GM12878 (cell line): Measurements from ENCODE around the gene DBI. TPM values are rescaled to one million over a fixed set of nuclear protein-coding genes. Genes with fewer than 3 reads are reported as not detected.

Experiments used
- ATAC-seq: fragments of 200-7000 bp; cut with Tn5 transposase; 3 replicates; pipeline ENCODE4 v1.9.1; 2020; ENCODE audit warnings: mild to moderate bottlenecking, moderate library complexity
- BruUV-seq: library from RNA; stranded (reverse); fragments of 400-500 nt; replicated peaks from 2 replicates; lab custom pipeline; 2021; lab: Mats Ljungman, UMichigan
- CTCF ChIA-PET: fragments of 300-600 bp; sonication (Branson Sonifier 250); formaldehyde crosslinking; extraction: SDS; loops from one replicate; lab custom pipeline; 2021; ENCODE audit warnings: inconsistent platforms; lab: Yijun Ruan, JAX
- POLR2A ChIA-PET: fragments of 350-600 bp; formaldehyde crosslinking; extraction: SDS; loops from one replicate; lab custom pipeline; 2021; ENCODE audit warnings: inconsistent platforms; lab: Charles Lee
- RAD21 ChIA-PET: fragments of 300-600 bp; sonication (Branson Sonifier 250); formaldehyde crosslinking; loops from one replicate; lab custom pipeline; 2023; ENCODE audit warnings: antibody characterized with exemption; ENCODE audit not compliant: unreplicated experiment; lab: Charles Lee
- SMC1A ChIA-PET: fragments of 300-600 bp; sonication (Branson Sonifier 250); formaldehyde crosslinking; loops from one replicate; lab custom pipeline; 2023; ENCODE audit not compliant: unreplicated experiment, uncharacterized antibody; lab: Charles Lee
- DNase-seq: peaks from one replicate; pipeline ENCODE4 v3.0.0-alpha.2; 2011; ENCODE audit warnings: low read depth, low spot score
- FAIRE-seq: peaks from 3 replicates; lab custom pipeline; 2011; peaks lifted over from hg19 to GRCh38; lab: Jason Lieb, UNC
- H2AFZ ChIP-seq: 2 replicates; pipeline ENCODE4 v1.6.0; 2011; ENCODE audit warnings: low read depth, low read length, control low read depth; ENCODE audit not compliant: control insufficient read depth
- H3K27ac ChIP-seq: 2 replicates; pipeline ENCODE4 v1.5.1; 2011; ENCODE audit warnings: control low read depth; ENCODE audit not compliant: control insufficient read depth, insufficient read depth
- H3K27me3 ChIP-seq, 2 experiments: replicated peaks in 1 of 2; 2 replicates each; pipeline versions ENCODE4 v1.6.0 to v1.6.1; 2011; ENCODE audit warnings: low read length in 1 of 2; ENCODE audit not compliant: control insufficient read depth in 2 of 2, insufficient read depth in 2 of 2
- H3K36me3 ChIP-seq, 2 experiments: 2 replicates each; pipeline ENCODE4 v1.5.1; 2011; ENCODE audit warnings: low read length in 1 of 2; ENCODE audit not compliant: control insufficient read depth in 2 of 2, insufficient read depth in 2 of 2
- H3K4me1 ChIP-seq: 2 replicates; pipeline ENCODE4 v1.6.1; 2011; ENCODE audit warnings: mild to moderate bottlenecking, low read length, moderate library complexity, mixed read lengths; ENCODE audit not compliant: control insufficient read depth, insufficient read depth
- H3K4me2 ChIP-seq: 2 replicates; pipeline ENCODE4 v1.6.0; 2011; ENCODE audit warnings: control low read depth; ENCODE audit not compliant: control insufficient read depth, insufficient read depth
- H3K4me3 ChIP-seq: fragments of 200-600 bp; sonication (generic); 2 replicates; pipeline ENCODE4 v1.5.1; 2016
- H3K79me2 ChIP-seq: 2 replicates; pipeline ENCODE4 v1.6.0; 2011; ENCODE audit warnings: low read length; ENCODE audit not compliant: control insufficient read depth, insufficient read depth
- H3K9ac ChIP-seq: 2 replicates; pipeline ENCODE4 v1.8.0; 2011; ENCODE audit warnings: low read length, control low read depth, mixed read lengths; ENCODE audit not compliant: control insufficient read depth, insufficient read depth
- H3K9me3 ChIP-seq: replicated peaks from 3 replicates; pipeline ENCODE4 v1.5.1; 2011; ENCODE audit warnings: mild to moderate bottlenecking, low read length; ENCODE audit not compliant: control insufficient read depth, insufficient read depth
- H4K20me1 ChIP-seq: 2 replicates; pipeline ENCODE4 v1.6.0; 2011; ENCODE audit not compliant: control insufficient read depth, insufficient read depth
- SP1 ChIP-seq: IDR thresholded peaks from one replicate; pipeline ENCODE4 v1.6.1; 2011; ENCODE audit warnings: low read depth, low read length
- TCF7 ChIP-seq: IDR thresholded peaks from 2 replicates; pipeline ENCODE4 v1.6.1; 2014; ENCODE audit warnings: antibody characterized with exemption, borderline replicate concordance
- WGBS: methylation state at CpG from one replicate; pipeline ENCODE4 v1.1.6; 2016; ENCODE audit warnings: low lambda C conversion rate; ENCODE audit not compliant: insufficient replicate concordance, insufficient coverage; ENCODE audit errors: missing lambda C conversion rate; 5-methylcytosine and 5-hydroxymethylcytosine counted together
- in situ Hi-C: fragments of 300-500 bp; cut with MboI; formaldehyde crosslinking; loops from 9 replicates; pipeline ENCODE4 v1.14.3; 2018; ENCODE audit warnings: mixed read lengths
- intact Hi-C: fragments of 100-400 bp; cut with micrococcal nuclease; formaldehyde crosslinking; loops from one replicate; pipeline ENCODE4 v1.14.2; 2022; ENCODE audit not compliant: unreplicated experiment
- polyA plus RNA-seq, 11 experiments: library from polyadenylated mRNA; depleted of rRNA in 4 of 11; unstranded in 6 of 11; stranded (reverse) in 5 of 11; fragments of >200 nt; fragmentation: Nextera tagmentation in 4 of 11; fragmentation: Illumina TruSeq in 1 of 11; extraction: Ambion mirVana in 4 of 11; extraction: Trizol in 1 of 11; gene quantifications; 1 replicate in 1 of 11; 2 replicates in 10 of 11; pipeline versions ENCODE4 v1.2.1 to v1.2.3, GENCODE V29; 2011 to 2016; ENCODE audit warnings: inconsistent platforms in 2 of 11, missing spikeins in 2 of 11, low read depth in 1 of 11
- total RNA-seq, 4 experiments: library from RNA; depleted of rRNA in 3 of 4; stranded (reverse); fragments of >200 nt in 3 of 4; fragmentation: Illumina TruSeq in 1 of 4; extraction: Trizol in 1 of 4; gene quantifications; 2 replicates each; pipeline versions ENCODE4 v1.2.1 to v1.2.3, GENCODE V29; 2013 to 2021

Gene DBI
- total and polyA plus RNA-seq, 10 of the 15 experiments (the other 5 are each of a cell fraction or from before 2014, with no cell fraction given), result 248 to 2,567 (median 943) TPM

- no peak for TF ChIP-seq SP1
- TF ChIP-seq TCF7, result no peak
- BruUV-seq, result no TSS peak
- Histone ChIP-seq H3K79me2 (no peaks in the 10 kb centered on the region), H3K27me3 (0 out of 4 replicates have a peak, but pooled peaks cover 0 to 2% of the 10 kb centered on the region in 2 experiments), H3K4me3 (no peak overlapping the region), H3K4me1 (no peaks in the 10 kb centered on the region), H3K27ac (no peak overlapping the region), H3K9ac (no peak overlapping the region), H3K36me3 (no peaks in the 10 kb centered on the region), H4K20me1 (no peaks in the 10 kb centered on the region), H3K9me3 (peaks cover 3% of the 10 kb centered on the region; the same call in 2 of the 3 replicates), H3K4me2 (no peak overlapping the region), H2AFZ (no peak overlapping the region)
- no peak for FAIRE-seq
- ChIA-PET POLR2A (no interaction called here), SMC1A (interaction anchor here (1.0 to 1.1 kb wide), 3 partner anchors 9 to 26 kb away, joined by 3 to 4 read pairs (median 3); no protein-coding TSS in a partner anchor), RAD21 (interaction anchor here (1.2 kb wide), 1 partner anchor 10 kb away, joined by 3 read pairs; no protein-coding TSS in a partner anchor), CTCF (interaction anchor here (0.7 to 1.6 kb wide), 4 partner anchors 11 to 66 kb away, joined by 3 to 5 read pairs (median 4); no protein-coding TSS in a partner anchor)
- no peak for DNase-seq
- no peak for ATAC-seq
- 47% methylated on average over 1 of the region's 1 CpG for WGBS
- intact Hi-C loops, result no loop called here
- in situ Hi-C loops, result no loop called here
Observed at GRCh38 chr2:119419803-119420508, 53.2 kb downstream of the DBI start.

DNA sequence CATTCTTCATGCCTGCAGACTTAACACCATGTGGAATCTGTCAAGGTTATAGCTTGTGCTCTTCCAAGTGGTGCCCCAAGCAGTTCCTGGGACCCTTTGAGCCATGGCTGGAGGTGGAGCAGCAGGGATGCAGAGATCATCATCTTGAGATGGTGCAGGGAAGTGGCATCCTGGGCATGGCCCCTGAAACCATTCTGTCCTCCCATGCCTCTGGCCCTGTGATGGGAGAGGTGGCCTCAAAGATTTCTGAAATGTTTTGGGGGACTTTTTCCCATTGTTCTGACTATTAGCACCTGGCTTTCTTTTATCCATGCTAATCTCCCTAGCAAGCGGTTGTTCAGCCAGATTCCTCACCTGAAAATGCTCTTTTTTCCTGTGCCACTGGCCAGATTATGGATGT, 54.5 kb downstream of the DBI start:
- Histone ChIP-seq H2AFZ (no peak overlapping the region), H3K4me3 (no peak overlapping the region), H4K20me1 (no peaks in the 10 kb centered on the region), H3K9me3 (peaks cover 3% of the 10 kb centered on the region; the same call in 2 of the 3 replicates), H3K27me3 (0 out of 4 replicates have a peak, but pooled peaks cover 0 to 2% of the 10 kb centered on the region in 2 experiments), H3K9ac (no peak overlapping the region), H3K4me1 (no peaks in the 10 kb centered on the region), H3K4me2 (no peak overlapping the region), H3K27ac (no peak overlapping the region), H3K36me3 (no peaks in the 10 kb centered on the region), H3K79me2 (no peaks in the 10 kb centered on the region)
- POLR2A ChIA-PET, result no interaction called here
- 25% methylated on average over 1 of the region's 1 CpG for WGBS
- CTCF ChIA-PET, result interaction anchor here (1.4 kb wide), 1 partner anchor 55 kb away, joined by 5 read pairs; no protein-coding TSS in a partner anchor
- no peak for FAIRE-seq
- RAD21 ChIA-PET, result no interaction called here
- no peak for ATAC-seq
- in situ Hi-C loops (no loop called here), intact Hi-C loops (no loop called here)
- SMC1A ChIA-PET, result interaction anchor here (1.0 to 1.1 kb wide), 2 partner anchors 11 to 24 kb away, joined by 3 to 4 read pairs; no protein-coding TSS in a partner anchor
- DNase-seq, result no peak
- no TSS peak for BruUV-seq
- TF ChIP-seq TCF7, result no peak
- TF ChIP-seq, all 136 proteins: peak for 0
